Upper lobe of left lung (tissue), 4 donors: ENCODE measurements around the gene SPATA2L.

Source experiments
- EP300 ChIP-seq, 4 donors: sonication (generic); formaldehyde crosslinking; IDR thresholded peaks; one replicate each; pipeline ENCODE4 v1.5.1; 2017; ENCODE audit warnings: antibody characterized with exemption in 4 of 4, control low read depth in 2 of 4
- POLR2A ChIP-seq, 4 donors: fragments of 450-650 bp; IDR thresholded peaks; one replicate each; pipeline ENCODE4 v1.5.1; 2016 to 2017; ENCODE audit warnings: antibody characterized with exemption in 4 of 4, mild to moderate bottlenecking in 2 of 4
- POLR2AphosphoS5 ChIP-seq, 2 donors: sonication (generic); formaldehyde crosslinking; IDR thresholded peaks; one replicate each; pipeline ENCODE4 v1.5.1; 2017; ENCODE audit warnings: antibody characterized with exemption in 2 of 2
- TF ChIP-seq, protein P1 (sequence below), 6 experiments: fragments of 450-650 bp in 4 of 6; fragments of 200-600 bp in 2 of 6; sonication (generic) in 2 of 6; IDR thresholded peaks; one replicate each; pipeline ENCODE4 v1.5.1; 2016 to 2019; ENCODE audit warnings: antibody characterized with exemption in 6 of 6

DNA sequence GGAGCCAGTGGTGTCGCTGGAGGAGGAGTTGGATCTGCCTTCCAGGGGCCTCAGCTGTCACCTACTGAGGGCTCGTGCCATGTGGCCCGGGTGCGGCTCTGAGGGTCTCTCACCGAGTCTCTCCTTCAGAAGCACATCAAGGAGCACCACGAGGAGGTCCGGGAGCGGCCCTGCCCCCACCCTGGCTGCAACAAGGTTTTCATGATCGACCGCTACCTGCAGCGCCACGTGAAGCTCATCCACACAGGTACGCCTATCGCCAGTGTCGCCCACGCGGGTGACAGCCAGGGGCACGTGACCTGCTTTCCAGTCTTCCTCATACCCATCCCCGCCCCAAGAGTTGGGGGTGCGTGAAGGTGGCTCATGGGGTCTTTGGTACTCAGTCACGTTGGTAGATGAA lies 32.3 kb upstream of the SPATA2L start:
- TF ChIP-seq, protein P1, sequence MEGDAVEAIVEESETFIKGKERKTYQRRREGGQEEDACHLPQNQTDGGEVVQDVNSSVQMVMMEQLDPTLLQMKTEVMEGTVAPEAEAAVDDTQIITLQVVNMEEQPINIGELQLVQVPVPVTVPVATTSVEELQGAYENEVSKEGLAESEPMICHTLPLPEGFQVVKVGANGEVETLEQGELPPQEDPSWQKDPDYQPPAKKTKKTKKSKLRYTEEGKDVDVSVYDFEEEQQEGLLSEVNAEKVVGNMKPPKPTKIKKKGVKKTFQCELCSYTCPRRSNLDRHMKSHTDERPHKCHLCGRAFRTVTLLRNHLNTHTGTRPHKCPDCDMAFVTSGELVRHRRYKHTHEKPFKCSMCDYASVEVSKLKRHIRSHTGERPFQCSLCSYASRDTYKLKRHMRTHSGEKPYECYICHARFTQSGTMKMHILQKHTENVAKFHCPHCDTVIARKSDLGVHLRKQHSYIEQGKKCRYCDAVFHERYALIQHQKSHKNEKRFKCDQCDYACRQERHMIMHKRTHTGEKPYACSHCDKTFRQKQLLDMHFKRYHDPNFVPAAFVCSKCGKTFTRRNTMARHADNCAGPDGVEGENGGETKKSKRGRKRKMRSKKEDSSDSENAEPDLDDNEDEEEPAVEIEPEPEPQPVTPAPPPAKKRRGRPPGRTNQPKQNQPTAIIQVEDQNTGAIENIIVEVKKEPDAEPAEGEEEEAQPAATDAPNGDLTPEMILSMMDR (IDR thresholded peaks at IDR 0.05): no peak
- no peak for TF ChIP-seq POLR2AphosphoS5 (IDR thresholded peaks at IDR 0.05)
- no peak for TF ChIP-seq EP300 (IDR thresholded peaks at IDR 0.05)
- no peak for TF ChIP-seq POLR2A (IDR thresholded peaks at IDR 0.05)
